ENCODE data around the gene TRAK1.

Gene TRAK1

GRCh38 chr3:42061025-42061712 lies 30.0 kb upstream of the TRAK1 start:
- no peaks in the 10 kb centered on the region for H3K9me3 Mint-ChIP-seq
- CTCF ChIA-PET: no interaction called here
- no peak overlapping the region for H3K4me3 Mint-ChIP-seq
- no peaks in the 10 kb centered on the region for H3K27me3 Mint-ChIP-seq
- no peaks in the 10 kb centered on the region for H3K36me3 Mint-ChIP-seq
- no peak for DNase-seq
- no peaks in the 10 kb centered on the region for H3K4me1 Mint-ChIP-seq
- no peak overlapping the region for H3K27ac Mint-ChIP-seq

- CTCF ChIA-PET: no interaction called here
- no peaks in the 10 kb centered on the region for H3K4me1 Mint-ChIP-seq
Observed at GRCh38 chr3:42061713-42062380, 29.3 kb upstream of the TRAK1 start.

GRCh38 chr3:42062464-42062863 lies 28.7 kb upstream of the TRAK1 start:
- no peaks in the 10 kb centered on the region for H3K4me1 Mint-ChIP-seq
- H3K36me3 Mint-ChIP-seq: no peaks in the 10 kb centered on the region
- CTCF ChIA-PET: no interaction called here
- DNase-seq: no peak
- no peak overlapping the region for H3K4me3 Mint-ChIP-seq
- no peaks in the 10 kb centered on the region for H3K27me3 Mint-ChIP-seq
- H3K27ac Mint-ChIP-seq: no peak overlapping the region
- H3K9me3 Mint-ChIP-seq: no peaks in the 10 kb centered on the region

More at GRCh38 chr3:42061713-42062380, 29.3 kb upstream of the TRAK1 start:
- H3K4me3 Mint-ChIP-seq: no peak overlapping the region
- no peak for DNase-seq
- H3K27ac Mint-ChIP-seq: no peak overlapping the region
- no peaks in the 10 kb centered on the region for H3K9me3 Mint-ChIP-seq
- H3K36me3 Mint-ChIP-seq: no peaks in the 10 kb centered on the region
- H3K27me3 Mint-ChIP-seq: no peaks in the 10 kb centered on the region

GRCh38 chr3:42063888-42064287 lies 27.3 kb upstream of the TRAK1 start:
- Mint-ChIP-seq H3K27ac (no peak overlapping the region), H3K4me1 (no peaks in the 10 kb centered on the region), H3K4me3 (no peak overlapping the region), H3K27me3 (no peaks in the 10 kb centered on the region), H3K9me3 (no peaks in the 10 kb centered on the region), H3K36me3 (no peaks in the 10 kb centered on the region)
- DNase-seq: no peak
- CTCF ChIA-PET: no interaction called here

- H3K4me3 Mint-ChIP-seq: no peak overlapping the region
- no peaks in the 10 kb centered on the region for H3K9me3 Mint-ChIP-seq
- no peak overlapping the region for H3K27ac Mint-ChIP-seq
- H3K4me1 Mint-ChIP-seq: no peaks in the 10 kb centered on the region
- no peaks in the 10 kb centered on the region for H3K27me3 Mint-ChIP-seq
- DNase-seq: no peak
- no peaks in the 10 kb centered on the region for H3K36me3 Mint-ChIP-seq
- CTCF ChIA-PET: interaction anchor here (1.1 kb wide), 1 partner anchor 10 kb away, joined by 3 read pairs; no protein-coding TSS in a partner anchor
Observed at GRCh38 chr3:42066516-42067181, 24.5 kb upstream of the TRAK1 start.

GRCh38 chr3:42067326-42067725 lies 23.8 kb upstream of the TRAK1 start:
- DNase-seq: no peak
- H3K4me3 Mint-ChIP-seq: no peak overlapping the region
- H3K36me3 Mint-ChIP-seq: no peaks in the 10 kb centered on the region
- no peak overlapping the region for H3K27ac Mint-ChIP-seq
- CTCF ChIA-PET: no interaction called here
- H3K9me3 Mint-ChIP-seq: no peaks in the 10 kb centered on the region
- H3K27me3 Mint-ChIP-seq: no peaks in the 10 kb centered on the region
- H3K4me1 Mint-ChIP-seq: peaks cover 3% of the 10 kb centered on the region

- CTCF ChIA-PET: interaction anchor here (1.6 kb wide), 1 partner anchor 33 kb away, joined by 3 read pairs; no protein-coding TSS in a partner anchor
- Mint-ChIP-seq H3K4me3 (no peak overlapping the region), H3K27me3 (no peaks in the 10 kb centered on the region), H3K9me3 (no peaks in the 10 kb centered on the region), H3K36me3 (no peaks in the 10 kb centered on the region), H3K27ac (no peak overlapping the region), H3K4me1 (peaks cover 5% of the 10 kb centered on the region)
- DNase-seq: no peak
Observed at GRCh38 chr3:42068303-42069088, 22.7 kb upstream of the TRAK1 start.

GRCh38 chr3:42070089-42070488 lies 21.1 kb upstream of the TRAK1 start:
- H3K36me3 Mint-ChIP-seq: no peaks in the 10 kb centered on the region
- CTCF ChIA-PET: no interaction called here
- no peaks in the 10 kb centered on the region for H3K9me3 Mint-ChIP-seq
- H3K4me1 Mint-ChIP-seq: peaks cover 5% of the 10 kb centered on the region
- H3K27me3 Mint-ChIP-seq: no peaks in the 10 kb centered on the region
- DNase-seq: no peak
- H3K27ac Mint-ChIP-seq: no peak overlapping the region
- H3K4me3 Mint-ChIP-seq: no peak overlapping the region

GRCh38 chr3:42070524-42070923 lies 20.6 kb upstream of the TRAK1 start:
- DNase-seq: no peak
- Mint-ChIP-seq H3K4me1 (peaks cover 5% of the 10 kb centered on the region), H3K27ac (no peak overlapping the region), H3K4me3 (no peak overlapping the region), H3K9me3 (no peaks in the 10 kb centered on the region), H3K36me3 (no peaks in the 10 kb centered on the region), H3K27me3 (no peaks in the 10 kb centered on the region)
- CTCF ChIA-PET: no interaction called here

- Mint-ChIP-seq H3K9me3 (no peaks in the 10 kb centered on the region), H3K4me1 (peaks cover 5% of the 10 kb centered on the region), H3K36me3 (no peaks in the 10 kb centered on the region), H3K27ac (no peak overlapping the region), H3K27me3 (no peaks in the 10 kb centered on the region), H3K4me3 (no peak overlapping the region)
- CTCF ChIA-PET: no interaction called here
- no peak for DNase-seq
Observed at GRCh38 chr3:42071904-42072812, 19.0 kb upstream of the TRAK1 start.

- H3K4me3 Mint-ChIP-seq: no peak overlapping the region
- CTCF ChIA-PET: no interaction called here
- H3K27ac Mint-ChIP-seq: no peak overlapping the region
- H3K9me3 Mint-ChIP-seq: peaks cover 3% of the 10 kb centered on the region
- no peaks in the 10 kb centered on the region for H3K27me3 Mint-ChIP-seq
- peaks cover 5% of the 10 kb centered on the region for H3K4me1 Mint-ChIP-seq
- H3K36me3 Mint-ChIP-seq: peaks cover 2% of the 10 kb centered on the region
- no peak for DNase-seq
Observed at GRCh38 chr3:42072831-42073301, 18.3 kb upstream of the TRAK1 start.

- peaks cover 5% of the 10 kb centered on the region for H3K9me3 Mint-ChIP-seq
- H3K27me3 Mint-ChIP-seq: no peaks in the 10 kb centered on the region
- H3K27ac Mint-ChIP-seq: no peak overlapping the region
- CTCF ChIA-PET: no interaction called here
- H3K4me1 Mint-ChIP-seq: peaks cover 32% of the 10 kb centered on the region
- no peak overlapping the region for H3K4me3 Mint-ChIP-seq
- no peak for DNase-seq
- H3K36me3 Mint-ChIP-seq: peaks cover 4% of the 10 kb centered on the region
Observed at GRCh38 chr3:42077785-42078184, 13.4 kb upstream of the TRAK1 start.

- no peak overlapping the region for H3K27ac Mint-ChIP-seq
- peaks cover 5% of the 10 kb centered on the region for H3K9me3 Mint-ChIP-seq
- no peak overlapping the region for H3K4me3 Mint-ChIP-seq
- no peak for DNase-seq
- CTCF ChIA-PET: no interaction called here
- H3K36me3 Mint-ChIP-seq: peaks cover 4% of the 10 kb centered on the region
- H3K4me1 Mint-ChIP-seq: peaks cover 38% of the 10 kb centered on the region
- H3K27me3 Mint-ChIP-seq: no peaks in the 10 kb centered on the region
Observed at GRCh38 chr3:42078677-42079076, 12.5 kb upstream of the TRAK1 start.

Measured in activated naive CD4-positive, alpha-beta T cell treated with anti-CD3 and anti-CD28 coated beads, Interleukin-2, amount 10 ng/mL, durations not matched to agents 7 days and 5 days (primary cell).